SK-N-SH treated with all-trans-retinoic acid at 6 μM for 48 hours (cell line): Measurements from ENCODE around the gene HACD2.

Experiments
- ATAC-seq: fragments of 200-7000 bp; cut with Tn5 transposase; 3 replicates; pipeline ENCODE4 v1.9.1; 2020; ENCODE audit warnings: mild to moderate bottlenecking, moderate library complexity
- ARNTL ChIP-seq: fragments of 450-650 bp; formaldehyde crosslinking; IDR thresholded peaks from 2 replicates; pipeline ENCODE4 v1.5.0; 2020; ENCODE audit warnings: low read depth, mild to moderate bottlenecking, moderate library complexity, borderline replicate concordance
- BACH2 ChIP-seq: fragments of 250-450 bp; sonication (Bioruptor Pico); IDR thresholded peaks from 2 replicates; pipeline ENCODE4 v1.9.0; 2021; ENCODE audit warnings: mild to moderate bottlenecking, borderline replicate concordance
- CREB5 ChIP-seq: fragments of 250-450 bp; sonication (Bioruptor Pico); IDR thresholded peaks from 2 replicates; pipeline ENCODE4 v1.5.1; 2020; ENCODE audit warnings: low read depth, mild to moderate bottlenecking, moderate library complexity
- CSRNP3 ChIP-seq: fragments of 250-450 bp; sonication (Bioruptor Pico); IDR thresholded peaks from 2 replicates; pipeline ENCODE4 v1.5.1; 2021; ENCODE audit warnings: mild to moderate bottlenecking, moderate library complexity
- ESRRG ChIP-seq: fragments of 250-450 bp; sonication (Bioruptor Pico); IDR thresholded peaks from 2 replicates; pipeline ENCODE4 v1.6.1; 2021; ENCODE audit warnings: mild to moderate bottlenecking
- GLIS3 ChIP-seq: fragments of 250-450 bp; sonication (Bioruptor Pico); IDR thresholded peaks from 2 replicates; pipeline ENCODE4 v1.5.0; 2020; ENCODE audit warnings: mild to moderate bottlenecking, moderate library complexity
- OSR1 ChIP-seq: fragments of 250-450 bp; sonication (Bioruptor Pico); IDR thresholded peaks from 2 replicates; pipeline ENCODE4 v1.8.0; 2022; ENCODE audit warnings: moderate library complexity, mild to moderate bottlenecking, inconsistent platforms
- PATZ1 ChIP-seq: fragments of 250-450 bp; sonication (Bioruptor Pico); IDR thresholded peaks from 2 replicates; pipeline ENCODE4 v1.8.0; 2020; ENCODE audit warnings: mild to moderate bottlenecking, moderate library complexity, borderline replicate concordance
- POU6F1 ChIP-seq: fragments of 250-450 bp; sonication (Bioruptor Pico); IDR thresholded peaks from 2 replicates; pipeline ENCODE4 v1.8.0; 2021; ENCODE audit warnings: low read depth, mild to moderate bottlenecking, moderate library complexity, borderline replicate concordance
- PPARA ChIP-seq: fragments of 250-450 bp; sonication (Bioruptor Pico); IDR thresholded peaks from 2 replicates; pipeline ENCODE4 v1.5.0; 2020; ENCODE audit warnings: mild to moderate bottlenecking, borderline replicate concordance
- RARB ChIP-seq: fragments of 250-450 bp; sonication (Bioruptor Pico); IDR thresholded peaks from 2 replicates; pipeline ENCODE4 v1.8.0; 2021; ENCODE audit warnings: mild to moderate bottlenecking, moderate library complexity
- SNAI2 ChIP-seq: fragments of 250-450 bp; sonication (Bioruptor Pico); IDR thresholded peaks from 2 replicates; pipeline ENCODE4 v1.5.0; 2020; ENCODE audit warnings: mild to moderate bottlenecking, moderate library complexity
- TCF4 ChIP-seq: fragments of 250-450 bp; sonication (Bioruptor Pico); IDR thresholded peaks from 2 replicates; pipeline ENCODE4 v1.8.0; 2021; ENCODE audit warnings: mild to moderate bottlenecking, moderate library complexity, borderline replicate concordance
- TOX ChIP-seq: fragments of 250-450 bp; sonication (Bioruptor Pico); IDR thresholded peaks from 2 replicates; pipeline ENCODE4 v1.8.0; 2021; ENCODE audit warnings: mild to moderate bottlenecking, moderate library complexity, borderline replicate concordance
- TSHZ2 ChIP-seq: fragments of 250-450 bp; sonication (Bioruptor Pico); IDR thresholded peaks from 2 replicates; pipeline ENCODE4 v1.5.0; 2020; ENCODE audit warnings: mild to moderate bottlenecking, moderate library complexity
- ZC3H10 ChIP-seq: fragments of 250-450 bp; sonication (Bioruptor Pico); IDR thresholded peaks from 2 replicates; pipeline ENCODE4 v1.5.1; 2021; ENCODE audit warnings: mild to moderate bottlenecking, moderate library complexity
- ZFP3 ChIP-seq: fragments of 250-450 bp; sonication (Bioruptor Pico); IDR thresholded peaks from 2 replicates; pipeline ENCODE4 v1.5.0; 2020; ENCODE audit warnings: mild to moderate bottlenecking, moderate library complexity
- ZFP30 ChIP-seq: fragments of 450-650 bp; formaldehyde crosslinking; IDR thresholded peaks from 2 replicates; pipeline ENCODE4 v1.5.0; 2022; ENCODE audit warnings: mild to moderate bottlenecking, moderate library complexity
- ZNF565 ChIP-seq: fragments of 450-650 bp; formaldehyde crosslinking; conservative IDR thresholded peaks from 2 replicates; pipeline ENCODE4 v1.5.0; 2020; ENCODE audit warnings: low read depth, mild to moderate bottlenecking, moderate library complexity
- ZNF70 ChIP-seq: fragments of 450-650 bp; formaldehyde crosslinking; IDR thresholded peaks from 2 replicates; pipeline ENCODE4 v1.5.0; 2020; ENCODE audit warnings: mild to moderate bottlenecking, moderate library complexity
- ZNF8 ChIP-seq: fragments of 450-650 bp; formaldehyde crosslinking; IDR thresholded peaks from 2 replicates; pipeline ENCODE4 v1.5.0; 2020; ENCODE audit warnings: mild to moderate bottlenecking, moderate library complexity

Gene HACD2

GRCh38 chr3:123526474-123526873 lies 58.4 kb downstream of the HACD2 start (continued):
- no peak for TF ChIP-seq TSHZ2 (CRISPR knock-in tag)
- TF ChIP-seq ZC3H10 = no peak
- TF ChIP-seq OSR1 = no peak

GRCh38 chr3:123525433-123525832 lies 59.4 kb downstream of the HACD2 start:
- no peak for ATAC-seq
- no peak for TF ChIP-seq ZNF8 (CRISPR knock-in tag)
- TF ChIP-seq CSRNP3 (CRISPR knock-in tag) = no peak
- TF ChIP-seq TOX (CRISPR knock-in tag) = no peak
- no peak for TF ChIP-seq ARNTL
- no peak for TF ChIP-seq PPARA (CRISPR knock-in tag)
- TF ChIP-seq CREB5 = no peak

- ATAC-seq = no peak
- no peak for TF ChIP-seq CSRNP3 (CRISPR knock-in tag)
- no peak for TF ChIP-seq ZFP3 (CRISPR knock-in tag)
- TF ChIP-seq ZFP30 (CRISPR knock-in tag) = no peak
- no peak for TF ChIP-seq ZNF565 (CRISPR knock-in tag)
- no peak for TF ChIP-seq ARNTL
- no peak for TF ChIP-seq POU6F1 (CRISPR knock-in tag)
- TF ChIP-seq ZNF8 (CRISPR knock-in tag) = no peak
- no peak for TF ChIP-seq SNAI2 (CRISPR knock-in tag)
- no peak for TF ChIP-seq BACH2
- TF ChIP-seq TCF4 (CRISPR knock-in tag) = no peak
- TF ChIP-seq ZNF70 (CRISPR knock-in tag) = no peak
- TF ChIP-seq TOX (CRISPR knock-in tag) = no peak
- TF ChIP-seq ESRRG = no peak
- TF ChIP-seq PATZ1 (CRISPR knock-in tag) = no peak
- no peak for TF ChIP-seq OSR1
- TF ChIP-seq GLIS3 (CRISPR knock-in tag) = no peak
- TF ChIP-seq RARB = no peak
- TF ChIP-seq TSHZ2 (CRISPR knock-in tag) = no peak
Observed at GRCh38 chr3:123524981-123525380, 59.9 kb downstream of the HACD2 start.
